ENCODE data around the gene PWWP2B. TPM values are rescaled to one million over a fixed set of nuclear protein-coding genes. Genes with fewer than 3 reads are reported as not detected.

Gene PWWP2B
- total RNA-seq, 6 experiments from 2014 or later = 3.0 to 12.2 (median 5.1) TPM

GRCh38 chr10:132460691-132461090 lies 63.7 kb downstream of the PWWP2B start:
- DNase-seq = peak in 2 of 3 donors; percentile 15 to 40
- Histone ChIP-seq H3K9me3 (no peaks in the 10 kb centered on the region), H3K36me3 (no peaks in the 10 kb centered on the region), H3K4me3 (no peak overlapping the region), H3K27ac (no peak overlapping the region), H3K27me3 (no peaks in the 10 kb centered on the region), H3K4me1 (peaks cover 0 to 16% (median 5%) of the 10 kb centered on the region in 4 donors)
- ATAC-seq = no peak
- TF ChIP-seq POLR2A (IDR thresholded peaks at IDR 0.05) (no peak), CTCF (IDR thresholded peaks at IDR 0.05) (no peak)
- intact Hi-C loops (cut with DNase I) = loop anchor here (5.0 to 10.0 kb wide), 3 partner anchors 74 to 172 kb away; partner anchors contain the start of gene INPP5A (in 1 of the 2)
- WGBS (ENCODE audit: insufficient coverage, low coverage, low lambda C conversion rate, missing lambda C conversion rate) = no CpG with 5 or more reads among the region's 5 CpGs

- peaks cover 0 to 16% (median 5%) of the 10 kb centered on the region in 4 donors for H3K4me1 ChIP-seq
- no peaks in the 10 kb centered on the region for H3K36me3 ChIP-seq
- ATAC-seq (no peak), DNase-seq (peak in 2 of 3 donors; percentile 13 to 44)
- TF ChIP-seq POLR2A (IDR thresholded peaks at IDR 0.05) (no peak), CTCF (IDR thresholded peaks at IDR 0.05) (no peak)
- WGBS (ENCODE audit: insufficient coverage, low coverage, low lambda C conversion rate, missing lambda C conversion rate) = 80% methylated on average over 7 of the region's 14 CpGs
- no peak overlapping the region for H3K4me3 ChIP-seq
- H3K27me3 ChIP-seq = no peaks in the 10 kb centered on the region
- H3K9me3 ChIP-seq = no peaks in the 10 kb centered on the region
- no peak overlapping the region for H3K27ac ChIP-seq
- intact Hi-C loops (cut with DNase I) = loop anchor here (5.0 to 10.0 kb wide), 3 partner anchors 74 to 171 kb away; partner anchors contain the start of gene INPP5A (in 1 of the 2)
These were observed 64.2 kb downstream of the PWWP2B start for GRCh38 chr10:132461103-132461682.

- ATAC-seq (peak in 3 of 4 donors; percentile 28 to 46 (median 40)), DNase-seq (peak; percentile 67 to 74 (median 68))
These were observed 64.8 kb downstream of the PWWP2B start for GRCh38 chr10:132461683-132462231.

More at GRCh38 chr10:132461683-132462231, 64.8 kb downstream of the PWWP2B start:
- TF ChIP-seq POLR2A (IDR thresholded peaks at IDR 0.05) (no peak), CTCF (IDR thresholded peaks at IDR 0.05) (no peak)
- no peaks in the 10 kb centered on the region for H3K36me3 ChIP-seq
- intact Hi-C loops (cut with DNase I) = loop anchor here (5.0 to 10.0 kb wide), 3 partner anchors 73 to 171 kb away; partner anchors contain the start of gene INPP5A (in 1 of the 2)
- H3K27ac ChIP-seq = no peak overlapping the region
- H3K27me3 ChIP-seq = no peaks in the 10 kb centered on the region
- WGBS (ENCODE audit: insufficient coverage, low coverage, low lambda C conversion rate, missing lambda C conversion rate) = no CpG with 5 or more reads among the region's 19 CpGs
- H3K9me3 ChIP-seq = no peaks in the 10 kb centered on the region
- peaks cover 0 to 16% (median 5%) of the 10 kb centered on the region in 4 donors for H3K4me1 ChIP-seq
- no peak overlapping the region for H3K4me3 ChIP-seq
